GM19023 (cell line): ENCODE results near the gene SIPA1L3.

Experiments used
- ATAC-seq: cut with Tn5 transposase; IDR thresholded peaks from one replicate; pipeline ENCODE4 v1.9.1; 2021; ENCODE audit warnings: mild to moderate bottlenecking, moderate library complexity; ENCODE audit not compliant: unreplicated experiment

Gene SIPA1L3

DNA sequence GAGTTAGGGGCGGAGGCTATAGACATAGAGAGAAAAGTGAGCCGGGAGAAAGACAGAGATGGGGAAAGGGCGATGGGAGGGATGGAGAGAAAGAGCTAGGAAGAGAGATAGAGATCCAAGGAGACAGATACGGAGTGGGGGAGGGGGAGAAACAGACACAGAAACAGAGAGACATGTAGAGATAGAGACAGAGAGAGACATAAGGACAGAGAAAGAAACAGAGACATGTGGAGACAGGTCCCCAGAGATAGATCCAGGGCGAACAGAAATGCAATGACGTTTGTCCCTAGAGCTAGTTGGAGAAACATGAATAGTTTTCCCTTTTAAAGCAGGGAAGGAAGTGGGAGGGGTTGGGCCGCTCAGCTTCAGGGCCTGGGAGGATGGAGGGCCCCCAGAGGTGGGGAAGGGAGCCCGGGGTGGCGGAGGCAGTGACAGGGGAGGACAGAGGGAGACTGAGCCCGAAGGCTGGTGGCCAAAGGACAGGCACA lies 344.6 kb downstream of the SIPA1L3 start:
- no peak for ATAC-seq

DNA sequence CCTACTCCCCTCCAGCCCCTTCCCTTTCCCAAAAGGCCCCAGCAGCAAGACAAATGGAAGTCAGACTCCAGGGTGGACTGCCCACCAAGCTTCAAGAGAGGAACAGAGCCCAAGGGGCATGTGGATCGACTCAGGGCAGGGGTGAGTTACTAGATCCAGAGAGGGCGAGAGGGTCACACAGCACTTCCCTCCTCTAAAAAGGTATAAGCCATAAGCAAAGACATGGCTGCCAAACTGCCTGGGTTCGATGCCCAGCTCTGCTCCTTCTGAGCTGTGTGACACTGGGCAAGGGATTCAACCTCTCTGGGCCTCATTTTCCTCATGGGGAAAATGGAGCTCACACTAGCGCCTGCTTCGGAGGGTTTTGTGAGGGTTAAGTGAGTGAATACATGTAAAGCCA lies 345.4 kb downstream of the SIPA1L3 start:
- no peak for ATAC-seq

DNA sequence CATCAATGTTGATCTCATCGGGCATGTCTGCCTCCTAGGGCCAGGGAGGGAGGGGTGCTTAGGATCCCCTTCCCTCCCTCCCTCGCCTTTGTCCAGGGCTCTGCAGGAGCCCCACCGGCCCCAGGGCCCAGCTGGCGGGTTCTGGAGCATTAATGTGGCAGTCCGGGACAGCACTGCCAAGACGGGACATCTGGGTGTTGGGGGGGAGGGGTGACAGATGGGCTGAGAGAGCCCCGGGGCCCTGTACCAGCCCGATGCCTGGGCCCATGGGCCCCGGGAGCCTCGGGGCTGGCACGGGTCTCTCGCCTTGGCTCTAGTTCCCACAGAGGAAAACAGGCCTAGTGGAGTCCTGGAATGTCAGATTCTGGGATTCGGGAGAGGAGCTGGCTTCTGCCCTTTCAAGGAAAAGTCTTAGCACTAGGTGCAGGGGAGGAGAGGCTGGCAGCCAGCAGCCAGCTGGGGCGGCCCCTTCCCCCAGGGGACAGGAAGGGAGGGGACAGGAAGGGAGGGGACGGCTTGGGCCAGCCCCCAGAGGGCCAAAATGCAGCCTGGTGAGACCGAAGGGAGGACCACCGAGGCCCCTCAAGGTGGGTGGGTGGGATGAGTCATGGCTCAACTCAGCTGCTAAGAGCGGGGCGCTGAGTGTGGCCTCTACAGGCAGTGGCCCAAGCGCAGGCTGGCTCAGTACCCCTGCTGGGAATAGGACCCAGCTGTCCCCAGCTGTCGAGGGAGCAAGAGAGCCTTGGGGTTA lies 346.1 kb downstream of the SIPA1L3 start:
- ATAC-seq, result no peak

DNA sequence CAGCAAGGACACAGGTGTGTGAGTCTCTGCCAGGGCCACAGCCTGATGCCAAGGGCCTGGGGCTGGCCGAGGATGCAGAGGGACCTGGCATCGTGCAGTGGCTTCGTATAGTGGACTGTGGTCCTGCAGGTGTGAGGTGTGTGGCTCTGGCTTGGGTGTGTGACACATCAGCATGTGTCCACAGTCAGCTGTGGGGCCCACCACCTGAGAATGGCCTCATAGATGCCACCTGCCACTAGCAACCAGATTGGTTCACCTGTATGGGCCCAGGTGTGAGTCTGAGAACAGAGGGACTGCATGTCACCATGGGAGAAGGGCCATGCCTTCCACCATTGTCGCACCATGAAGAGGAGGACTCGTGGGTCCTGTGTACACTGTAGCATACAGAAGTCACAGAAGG lies 346.8 kb downstream of the SIPA1L3 start:
- no peak for ATAC-seq

DNA sequence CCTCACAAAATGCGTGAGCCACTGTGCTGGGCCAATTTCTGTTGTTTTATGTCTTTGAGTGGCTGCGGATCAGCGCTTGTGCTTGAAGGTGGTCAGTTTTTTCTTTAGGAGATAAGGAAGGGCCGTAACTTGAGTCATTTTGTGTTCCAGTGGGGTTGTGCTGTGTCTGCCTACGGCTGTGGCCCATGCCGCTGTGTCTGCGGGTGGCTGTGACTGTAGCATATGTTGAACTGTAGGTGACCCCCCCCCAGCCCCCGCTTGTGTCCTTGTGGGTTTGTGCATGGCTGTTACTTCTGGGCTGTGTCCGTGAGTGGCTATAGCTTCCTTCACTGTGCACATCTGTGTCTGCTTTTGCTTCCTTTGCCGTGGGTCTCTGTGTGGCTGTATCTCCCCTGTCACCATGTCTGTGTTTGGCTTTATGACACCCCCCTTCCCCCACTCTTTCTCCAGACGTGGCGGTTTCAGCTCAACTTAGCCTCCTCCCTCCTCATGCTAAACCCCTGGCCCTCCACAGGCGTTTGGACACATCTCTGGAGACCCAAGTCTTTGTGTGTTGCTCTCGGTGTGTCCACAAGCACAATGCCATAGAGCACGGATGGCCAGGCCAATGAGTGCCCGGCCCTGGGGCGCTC lies 348.5 kb downstream of the SIPA1L3 start:
- no peak for ATAC-seq
